HuH-7.5 (cell line): Measurements from ENCODE around the gene KCNC4.

ENCODE experiments used
- DNase-seq: peaks from one replicate; pipeline ENCODE4 v3.0.0; 2011; ENCODE audit warnings: low spot score

The KCNC4 gene

GRCh38 chr1:110188035-110188618 lies 22.0 kb upstream of the KCNC4 start:
- no peak for DNase-seq

- no peak for DNase-seq
Measured at GRCh38 chr1:110189181-110189580, 20.9 kb upstream of the KCNC4 start.

- DNase-seq = no peak
Measured at GRCh38 chr1:110190282-110190929, 19.7 kb upstream of the KCNC4 start.

- no peak for DNase-seq
Measured at GRCh38 chr1:110192541-110192940, 17.6 kb upstream of the KCNC4 start.

GRCh38 chr1:110195196-110195595 lies 14.9 kb upstream of the KCNC4 start:
- no peak for DNase-seq

GRCh38 chr1:110196917-110197765 lies 13.0 kb upstream of the KCNC4 start:
- DNase-seq = peak; percentile 88

GRCh38 chr1:110197905-110198629 lies 12.0 kb upstream of the KCNC4 start:
- DNase-seq = no peak

GRCh38 chr1:110198746-110199145 lies 11.4 kb upstream of the KCNC4 start:
- DNase-seq = no peak

- DNase-seq = no peak
Measured at GRCh38 chr1:110200190-110200589, 9.9 kb upstream of the KCNC4 start.

GRCh38 chr1:110200666-110201065 lies 9.4 kb upstream of the KCNC4 start:
- DNase-seq = no peak

- DNase-seq = no peak
Measured at GRCh38 chr1:110201157-110201825, 8.8 kb upstream of the KCNC4 start.

- DNase-seq = peak; percentile 60
Measured at GRCh38 chr1:110203021-110203661, 7.0 kb upstream of the KCNC4 start.

- DNase-seq = no peak
Measured at GRCh38 chr1:110205156-110205555, 5.0 kb upstream of the KCNC4 start.

GRCh38 chr1:110205591-110206155 lies 4.4 kb upstream of the KCNC4 start:
- DNase-seq = no peak

- no peak for DNase-seq
Measured at GRCh38 chr1:110206261-110206920, 3.7 kb upstream of the KCNC4 start.

GRCh38 chr1:110207831-110208230 lies 2.3 kb upstream of the KCNC4 start:
- DNase-seq = peak; percentile 83

GRCh38 chr1:110208916-110209645 lies 1.0 kb upstream of the KCNC4 start:
- no peak for DNase-seq

- peak; percentile 70 for DNase-seq
Measured at GRCh38 chr1:110210604-110211495, 736 bp downstream of the KCNC4 start.
